SU-DHL-6 (cell line): ENCODE results near the gene MCHR2.

Source experiments
- H2AFZ ChIP-seq: fragments of 200-600 bp; sonication (generic); 2 replicates; pipeline ENCODE4 v1.6.1; 2014; ENCODE audit warnings: low read depth, mild to moderate bottlenecking, moderate library complexity, mixed read lengths, antibody characterized with exemption, low read length; ENCODE audit not compliant: severe bottlenecking
- H3F3A ChIP-seq: fragments of 200-600 bp; shearing (Covaris generic); 2 replicates; pipeline ENCODE4 v1.6.0; 2016; ENCODE audit warnings: antibody characterized with exemption, mild to moderate bottlenecking; ENCODE audit not compliant: insufficient read depth
- H3K27ac ChIP-seq: fragments of 200-600 bp; sonication (generic); 2 replicates; pipeline ENCODE4 v1.5.1; 2016; ENCODE audit warnings: low read depth, mild to moderate bottlenecking, low read length, moderate library complexity, mixed read lengths
- H3K27me3 ChIP-seq: fragments of 200-600 bp; sonication (generic), shearing (Covaris generic); 2 replicates; pipeline ENCODE4 v1.6.0; 2014; ENCODE audit warnings: mild to moderate bottlenecking, low read length
- H3K36me3 ChIP-seq: fragments of 200-600 bp; sonication (generic); 2 replicates; pipeline ENCODE4 v1.6.1; 2014; ENCODE audit warnings: mild to moderate bottlenecking, low read length, mixed read lengths
- H3K4me2 ChIP-seq: fragments of 300-600, 200-600 bp; shearing (Covaris generic), sonication (generic); 2 replicates; pipeline ENCODE4 v1.6.0; 2014; ENCODE audit warnings: low read length, low read depth, mild to moderate bottlenecking; ENCODE audit not compliant: poor library complexity, severe bottlenecking
- H3K4me3 ChIP-seq: fragments of 200-600 bp; sonication (generic); 2 replicates; pipeline ENCODE4 v1.5.1; 2014; ENCODE audit warnings: antibody characterized with exemption, low read length, mild to moderate bottlenecking, mixed read lengths; ENCODE audit not compliant: insufficient read depth, poor library complexity, severe bottlenecking
- H3K79me2 ChIP-seq: fragments of 200-600 bp; sonication (generic); 2 replicates; pipeline ENCODE4 v1.6.1; 2014; ENCODE audit warnings: mild to moderate bottlenecking, low read length, moderate library complexity; ENCODE audit not compliant: insufficient read depth
- H3K9ac ChIP-seq: fragments of 200-600 bp; sonication (generic); 2 replicates; pipeline ENCODE4 v1.7.0; 2014; ENCODE audit warnings: mild to moderate bottlenecking, low read length
- H3K9me2 ChIP-seq: fragments of 200-600 bp; sonication (generic); replicated peaks from 2 replicates; pipeline ENCODE4 v1.6.1; 2014; ENCODE audit warnings: low read length; ENCODE audit not compliant: insufficient read depth
- H3K9me3 ChIP-seq: fragments of 200-600 bp; sonication (generic); 2 replicates; pipeline ENCODE4 v1.6.1; 2014; ENCODE audit warnings: low read length, mixed read lengths; ENCODE audit not compliant: insufficient read depth
- H4K20me1 ChIP-seq: fragments of 200-600 bp; sonication (generic); 2 replicates; pipeline ENCODE4 v1.6.1; 2014; ENCODE audit warnings: low read depth, mild to moderate bottlenecking, antibody characterized with exemption, low read length, moderate library complexity, mixed read lengths
- EZH2phosphoT487 ChIP-seq: fragments of 200-600 bp; sonication (generic), shearing (Covaris generic); conservative IDR thresholded peaks from 2 replicates; pipeline ENCODE4 v1.6.1; 2018; ENCODE audit warnings: mild to moderate bottlenecking, antibody characterized with exemption, low read length, moderate library complexity, mixed read lengths
- TF ChIP-seq, protein P1 (sequence below): fragments of 200-600 bp; sonication (generic); IDR thresholded peaks from one replicate; pipeline ENCODE4 v1.5.1; 2017; ENCODE audit warnings: antibody characterized with exemption, mild to moderate bottlenecking, low read length, moderate library complexity; ENCODE audit not compliant: insufficient read depth, poor library complexity, severe bottlenecking

MCHR2 gene

DNA sequence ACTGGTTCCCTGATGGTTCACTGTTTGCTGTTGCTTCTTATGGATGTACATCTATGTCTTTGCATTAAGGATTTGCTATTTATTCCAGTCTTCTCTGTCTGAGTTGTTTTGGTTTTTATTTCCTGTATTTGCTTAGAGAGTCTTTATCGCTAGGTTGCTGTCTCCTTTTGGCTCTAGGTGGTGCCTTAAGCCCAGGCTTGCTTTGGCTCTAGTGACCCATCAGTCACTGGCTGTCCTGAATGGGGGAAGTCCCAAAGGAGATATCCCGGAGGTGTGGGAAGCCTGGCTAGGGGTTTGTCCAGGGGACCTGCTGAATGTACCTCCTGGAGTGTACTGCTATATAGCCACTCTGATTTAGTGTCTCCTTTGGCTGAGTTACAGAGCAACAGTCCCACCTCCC lies 53.4 kb downstream of the MCHR2 start:
- no peaks in the 10 kb centered on the region for H3K9me3 ChIP-seq
- TF ChIP-seq EZH2phosphoT487: no peak
- TF ChIP-seq, protein P1, sequence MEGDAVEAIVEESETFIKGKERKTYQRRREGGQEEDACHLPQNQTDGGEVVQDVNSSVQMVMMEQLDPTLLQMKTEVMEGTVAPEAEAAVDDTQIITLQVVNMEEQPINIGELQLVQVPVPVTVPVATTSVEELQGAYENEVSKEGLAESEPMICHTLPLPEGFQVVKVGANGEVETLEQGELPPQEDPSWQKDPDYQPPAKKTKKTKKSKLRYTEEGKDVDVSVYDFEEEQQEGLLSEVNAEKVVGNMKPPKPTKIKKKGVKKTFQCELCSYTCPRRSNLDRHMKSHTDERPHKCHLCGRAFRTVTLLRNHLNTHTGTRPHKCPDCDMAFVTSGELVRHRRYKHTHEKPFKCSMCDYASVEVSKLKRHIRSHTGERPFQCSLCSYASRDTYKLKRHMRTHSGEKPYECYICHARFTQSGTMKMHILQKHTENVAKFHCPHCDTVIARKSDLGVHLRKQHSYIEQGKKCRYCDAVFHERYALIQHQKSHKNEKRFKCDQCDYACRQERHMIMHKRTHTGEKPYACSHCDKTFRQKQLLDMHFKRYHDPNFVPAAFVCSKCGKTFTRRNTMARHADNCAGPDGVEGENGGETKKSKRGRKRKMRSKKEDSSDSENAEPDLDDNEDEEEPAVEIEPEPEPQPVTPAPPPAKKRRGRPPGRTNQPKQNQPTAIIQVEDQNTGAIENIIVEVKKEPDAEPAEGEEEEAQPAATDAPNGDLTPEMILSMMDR: no peak
- no peaks in the 10 kb centered on the region for H4K20me1 ChIP-seq
- H3K27me3 ChIP-seq: no peaks in the 10 kb centered on the region
- H3K4me2 ChIP-seq: no peak overlapping the region
- H3K4me3 ChIP-seq: no peak overlapping the region
- H3K27ac ChIP-seq: no peak overlapping the region
- H3K79me2 ChIP-seq: no peaks in the 10 kb centered on the region
- H3F3A ChIP-seq: no peaks in the 10 kb centered on the region
- no peaks in the 10 kb centered on the region for H3K9me2 ChIP-seq
- H3K36me3 ChIP-seq: no peaks in the 10 kb centered on the region
- H2AFZ ChIP-seq: no peak overlapping the region
- H3K9ac ChIP-seq: no peak overlapping the region

DNA sequence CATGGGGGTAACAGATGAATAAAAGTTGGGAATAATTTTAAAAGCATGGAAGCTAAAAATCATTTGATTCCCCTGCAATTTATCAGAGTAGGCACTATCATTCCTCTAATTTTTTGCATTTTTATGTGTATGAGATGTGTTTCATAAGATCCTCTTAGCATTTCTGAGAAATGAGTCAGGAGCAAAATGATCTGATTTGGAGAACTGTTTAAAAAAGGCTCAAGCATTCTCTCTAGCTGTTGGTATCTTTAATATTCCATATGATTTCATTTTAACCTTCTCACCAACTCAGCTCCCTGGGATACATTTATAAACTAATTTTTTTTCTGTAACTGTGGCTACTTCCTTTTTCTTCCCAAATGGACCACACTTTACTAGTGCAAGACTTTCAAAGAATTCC lies 60.9 kb downstream of the MCHR2 start:
- Histone ChIP-seq H3K9ac (no peak overlapping the region), H3K79me2 (no peaks in the 10 kb centered on the region), H3K4me3 (no peak overlapping the region), H3K4me2 (no peak overlapping the region), H3K9me2 (no peaks in the 10 kb centered on the region), H4K20me1 (no peaks in the 10 kb centered on the region), H3K36me3 (no peaks in the 10 kb centered on the region), H2AFZ (no peak overlapping the region), H3F3A (no peaks in the 10 kb centered on the region), H3K9me3 (no peaks in the 10 kb centered on the region), H3K27me3 (no peaks in the 10 kb centered on the region), H3K27ac (no peak overlapping the region)
- TF ChIP-seq, protein P1: no peak
- no peak for TF ChIP-seq EZH2phosphoT487

DNA sequence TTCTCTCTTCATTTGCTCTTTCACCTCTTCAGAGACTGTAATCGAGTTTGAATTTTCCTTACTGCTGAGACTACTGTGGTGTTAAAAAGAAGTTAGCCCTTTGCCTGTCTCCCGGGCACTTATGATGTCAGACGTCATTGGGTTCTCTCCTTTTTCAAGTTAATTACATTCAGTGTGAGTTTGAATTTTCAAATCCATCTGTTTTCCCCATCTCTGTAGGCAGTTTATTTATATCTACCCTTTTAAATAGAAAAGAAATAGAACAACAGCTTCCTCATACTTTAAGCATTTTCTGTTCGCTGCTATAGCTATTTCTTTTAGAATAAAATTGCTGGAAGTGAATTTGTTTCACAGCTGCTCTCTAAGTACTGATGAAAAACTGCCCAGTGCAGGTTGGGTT lies 81.4 kb downstream of the MCHR2 start:
- TF ChIP-seq, protein P1: no peak
- TF ChIP-seq EZH2phosphoT487: no peak
- H4K20me1 ChIP-seq: no peaks in the 10 kb centered on the region
- H3K27me3 ChIP-seq: no peaks in the 10 kb centered on the region
- H3K4me3 ChIP-seq: no peak overlapping the region
- no peak overlapping the region for H3K27ac ChIP-seq
- no peaks in the 10 kb centered on the region; the same call in 1 of the 2 replicates for H3K9me2 ChIP-seq
- H3K79me2 ChIP-seq: no peaks in the 10 kb centered on the region
- H3K4me2 ChIP-seq: no peak overlapping the region
- no peaks in the 10 kb centered on the region for H3K36me3 ChIP-seq
- no peaks in the 10 kb centered on the region for H3K9me3 ChIP-seq
- H2AFZ ChIP-seq: no peak overlapping the region
- no peaks in the 10 kb centered on the region for H3F3A ChIP-seq
- H3K9ac ChIP-seq: no peak overlapping the region
